D721Med (cell line): ENCODE measurements around the gene NIPAL3.
"Not testable (repeated sequence)": the region's sequence is repeated elsewhere in the genome, so short reads cannot be mapped to it uniquely, and the experiment has no call there.

Experiments used
- DNase-seq: peaks from one replicate; pipeline ENCODE4 v3.0.0; 2011; ENCODE audit warnings: low spot score; ENCODE audit not compliant: insufficient read length
- FAIRE-seq: peaks from 2 replicates; lab custom pipeline; 2011; peaks lifted over from hg19 to GRCh38; lab: Jason Lieb, UNC
- CTCF ChIP-seq: IDR thresholded peaks from 2 replicates; pipeline ENCODE4 v1.5.1; 2012; ENCODE audit warnings: mild to moderate bottlenecking, control low read depth; ENCODE audit not compliant: insufficient read depth; ENCODE audit errors: missing control alignments

The NIPAL3 gene

GRCh38 chr1:24441480-24441879, 25.9 kb downstream of the NIPAL3 start:
- TF ChIP-seq CTCF, result no peak
- no peak for FAIRE-seq
- DNase-seq, result no peak

- FAIRE-seq, result no peak
- no peak for DNase-seq
- no peak for TF ChIP-seq CTCF
These were observed 26.5 kb downstream of the NIPAL3 start for GRCh38 chr1:24441996-24442668.

- FAIRE-seq (no peak), DNase-seq (no peak)
- no peak for TF ChIP-seq CTCF
These were observed 27.2 kb downstream of the NIPAL3 start for GRCh38 chr1:24442764-24443163.

GRCh38 chr1:24443241-24443656, 27.6 kb downstream of the NIPAL3 start:
- DNase-seq (no peak), FAIRE-seq (no peak)
- no peak for TF ChIP-seq CTCF

- not testable (repeated sequence) for DNase-seq, FAIRE-seq
These were observed 30.8 kb downstream of the NIPAL3 start for GRCh38 chr1:24446446-24446845.

- no peak for FAIRE-seq
- no peak for TF ChIP-seq CTCF
- no peak for DNase-seq
These were observed 34.7 kb downstream of the NIPAL3 start for GRCh38 chr1:24450316-24450715.

GRCh38 chr1:24450857-24451397, 35.3 kb downstream of the NIPAL3 start:
- DNase-seq (no peak), FAIRE-seq (no peak)
- no peak for TF ChIP-seq CTCF
